Loucy (cell line): Measurements from ENCODE around the gene SLCO4A1.

Experiments used
- CTCF ChIP-seq: fragments of 200-600 bp; sonication (generic); conservative IDR thresholded peaks from 2 replicates; pipeline ENCODE4 v1.5.1; 2014; ENCODE audit warnings: mild to moderate bottlenecking, antibody characterized with exemption, low read length
- EZH2phosphoT487 ChIP-seq: fragments of 200-600 bp; IDR thresholded peaks from 2 replicates; pipeline ENCODE4 v1.6.1; 2018; ENCODE audit warnings: antibody characterized with exemption, mild to moderate bottlenecking, moderate library complexity, borderline replicate concordance

DNA sequence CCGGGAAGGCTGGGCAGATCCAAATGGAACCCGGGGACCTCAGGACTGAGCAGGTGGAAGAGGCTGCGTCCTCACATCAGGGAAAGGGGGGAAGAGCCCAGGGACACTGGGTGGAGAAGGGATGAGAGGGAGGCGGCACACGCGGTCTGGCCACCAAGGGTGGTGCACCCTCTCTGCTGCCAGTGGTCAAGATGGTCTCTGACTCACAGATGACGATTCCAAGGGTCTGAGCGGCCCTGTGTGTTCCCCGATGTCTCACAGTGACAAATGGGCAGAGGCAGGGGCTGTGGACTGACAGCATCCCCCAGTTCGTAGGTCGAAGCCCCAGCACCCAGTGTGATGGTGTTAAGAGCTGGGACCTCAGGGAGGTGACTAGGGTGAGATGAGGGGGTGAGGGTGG lies 32.1 kb downstream of the SLCO4A1 start:
- no peak for TF ChIP-seq CTCF
- TF ChIP-seq EZH2phosphoT487 = no peak
